ENCODE data around the gene STH. TPM values are rescaled to one million over a fixed set of nuclear protein-coding genes. Genes with fewer than 3 reads are reported as not detected.
A peak's percentile ranks its signal among the peaks of the same experiment; 100 is the strongest.

The STH gene
- total RNA-seq, 3 donors from 2014 or later, result not detected

DNA sequence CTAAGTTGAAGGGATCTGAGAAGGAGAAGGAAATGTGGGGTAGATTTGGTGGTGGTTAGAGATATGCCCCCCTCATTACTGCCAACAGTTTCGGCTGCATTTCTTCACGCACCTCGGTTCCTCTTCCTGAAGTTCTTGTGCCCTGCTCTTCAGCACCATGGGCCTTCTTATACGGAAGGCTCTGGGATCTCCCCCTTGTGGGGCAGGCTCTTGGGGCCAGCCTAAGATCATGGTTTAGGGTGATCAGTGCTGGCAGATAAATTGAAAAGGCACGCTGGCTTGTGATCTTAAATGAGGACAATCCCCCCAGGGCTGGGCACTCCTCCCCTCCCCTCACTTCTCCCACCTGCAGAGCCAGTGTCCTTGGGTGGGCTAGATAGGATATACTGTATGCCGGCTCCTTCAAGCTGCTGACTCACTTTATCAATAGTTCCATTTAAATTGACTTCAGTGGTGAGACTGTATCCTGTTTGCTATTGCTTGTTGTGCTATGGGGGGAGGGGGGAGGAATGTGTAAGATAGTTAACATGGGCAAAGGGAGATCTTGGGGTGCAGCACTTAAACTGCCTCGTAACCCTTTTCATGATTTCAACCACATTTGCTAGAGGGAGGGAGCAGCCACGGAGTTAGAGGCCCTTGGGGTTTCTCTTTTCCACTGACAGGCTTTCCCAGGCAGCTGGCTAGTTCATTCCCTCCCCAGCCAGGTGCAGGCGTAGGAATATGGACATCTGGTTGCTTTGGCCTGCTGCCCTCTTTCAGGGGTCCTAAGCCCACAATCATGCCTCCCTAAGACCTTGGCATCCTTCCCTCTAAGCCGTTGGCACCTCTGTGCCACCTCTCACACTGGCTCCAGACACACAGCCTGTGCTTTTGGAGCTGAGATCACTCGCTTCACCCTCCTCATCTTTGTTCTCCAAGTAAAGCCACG lies 28.3 kb downstream of the STH start:
- intact Hi-C loops (cut with DNase I, micrococcal nuclease), result no loop called here
- ATAC-seq (no peak), DNase-seq (no peak)
- H3K36me3 ChIP-seq (ENCODE audit: low read depth), result no peaks in the 10 kb centered on the region
- no peaks in the 10 kb centered on the region for H3K4me1 ChIP-seq (ENCODE audit: low read depth)
- H3K9me3 ChIP-seq, result no peaks in the 10 kb centered on the region
- TF ChIP-seq, protein P1, sequence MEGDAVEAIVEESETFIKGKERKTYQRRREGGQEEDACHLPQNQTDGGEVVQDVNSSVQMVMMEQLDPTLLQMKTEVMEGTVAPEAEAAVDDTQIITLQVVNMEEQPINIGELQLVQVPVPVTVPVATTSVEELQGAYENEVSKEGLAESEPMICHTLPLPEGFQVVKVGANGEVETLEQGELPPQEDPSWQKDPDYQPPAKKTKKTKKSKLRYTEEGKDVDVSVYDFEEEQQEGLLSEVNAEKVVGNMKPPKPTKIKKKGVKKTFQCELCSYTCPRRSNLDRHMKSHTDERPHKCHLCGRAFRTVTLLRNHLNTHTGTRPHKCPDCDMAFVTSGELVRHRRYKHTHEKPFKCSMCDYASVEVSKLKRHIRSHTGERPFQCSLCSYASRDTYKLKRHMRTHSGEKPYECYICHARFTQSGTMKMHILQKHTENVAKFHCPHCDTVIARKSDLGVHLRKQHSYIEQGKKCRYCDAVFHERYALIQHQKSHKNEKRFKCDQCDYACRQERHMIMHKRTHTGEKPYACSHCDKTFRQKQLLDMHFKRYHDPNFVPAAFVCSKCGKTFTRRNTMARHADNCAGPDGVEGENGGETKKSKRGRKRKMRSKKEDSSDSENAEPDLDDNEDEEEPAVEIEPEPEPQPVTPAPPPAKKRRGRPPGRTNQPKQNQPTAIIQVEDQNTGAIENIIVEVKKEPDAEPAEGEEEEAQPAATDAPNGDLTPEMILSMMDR (IDR thresholded peaks at IDR 0.05), result no peak
- H3K4me3 ChIP-seq, result no peak overlapping the region

DNA sequence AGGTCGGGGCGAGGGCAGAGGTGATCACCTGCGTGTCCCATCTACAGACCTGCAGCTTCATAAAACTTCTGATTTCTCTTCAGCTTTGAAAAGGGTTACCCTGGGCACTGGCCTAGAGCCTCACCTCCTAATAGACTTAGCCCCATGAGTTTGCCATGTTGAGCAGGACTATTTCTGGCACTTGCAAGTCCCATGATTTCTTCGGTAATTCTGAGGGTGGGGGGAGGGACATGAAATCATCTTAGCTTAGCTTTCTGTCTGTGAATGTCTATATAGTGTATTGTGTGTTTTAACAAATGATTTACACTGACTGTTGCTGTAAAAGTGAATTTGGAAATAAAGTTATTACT lies 28.9 kb downstream of the STH start:
- ATAC-seq, result no peak
- H3K4me1 ChIP-seq (ENCODE audit: low read depth), result no peaks in the 10 kb centered on the region
- H3K36me3 ChIP-seq (ENCODE audit: low read depth), result peaks cover 5% of the 10 kb centered on the region
- intact Hi-C loops (cut with DNase I, micrococcal nuclease), result no loop called here
- H3K9me3 ChIP-seq, result no peaks in the 10 kb centered on the region
- DNase-seq, result no peak
- TF ChIP-seq, protein P1 (IDR thresholded peaks at IDR 0.05), result no peak
- H3K4me3 ChIP-seq, result no peak overlapping the region

DNA sequence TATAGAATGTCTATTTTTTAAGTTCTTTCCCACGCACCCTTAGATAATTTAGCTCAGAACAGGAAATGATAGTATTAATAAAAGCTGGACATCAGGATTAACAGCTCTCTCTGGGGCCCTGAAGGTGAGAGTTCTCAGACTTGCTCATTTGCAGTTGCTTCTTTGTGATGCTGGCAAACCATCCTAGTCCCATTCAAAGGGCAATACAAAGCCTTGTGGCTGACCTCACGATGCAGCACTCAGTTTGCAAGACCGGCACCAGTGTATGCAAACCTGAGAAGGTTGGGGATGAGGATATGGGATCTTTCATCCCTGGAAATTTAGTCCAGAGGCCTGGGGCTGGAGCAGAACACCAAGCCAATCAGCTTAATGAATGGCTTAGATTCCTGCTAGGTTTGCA lies 29.3 kb downstream of the STH start:
- no peaks in the 10 kb centered on the region for H3K9me3 ChIP-seq
- no peak overlapping the region for H3K4me3 ChIP-seq
- ATAC-seq, result no peak
- TF ChIP-seq, protein P1 (IDR thresholded peaks at IDR 0.05), result no peak
- H3K36me3 ChIP-seq (ENCODE audit: low read depth), result peaks cover 9% of the 10 kb centered on the region
- intact Hi-C loops (cut with DNase I, micrococcal nuclease), result no loop called here
- DNase-seq, result no peak
- H3K4me1 ChIP-seq (ENCODE audit: low read depth), result no peaks in the 10 kb centered on the region

DNA sequence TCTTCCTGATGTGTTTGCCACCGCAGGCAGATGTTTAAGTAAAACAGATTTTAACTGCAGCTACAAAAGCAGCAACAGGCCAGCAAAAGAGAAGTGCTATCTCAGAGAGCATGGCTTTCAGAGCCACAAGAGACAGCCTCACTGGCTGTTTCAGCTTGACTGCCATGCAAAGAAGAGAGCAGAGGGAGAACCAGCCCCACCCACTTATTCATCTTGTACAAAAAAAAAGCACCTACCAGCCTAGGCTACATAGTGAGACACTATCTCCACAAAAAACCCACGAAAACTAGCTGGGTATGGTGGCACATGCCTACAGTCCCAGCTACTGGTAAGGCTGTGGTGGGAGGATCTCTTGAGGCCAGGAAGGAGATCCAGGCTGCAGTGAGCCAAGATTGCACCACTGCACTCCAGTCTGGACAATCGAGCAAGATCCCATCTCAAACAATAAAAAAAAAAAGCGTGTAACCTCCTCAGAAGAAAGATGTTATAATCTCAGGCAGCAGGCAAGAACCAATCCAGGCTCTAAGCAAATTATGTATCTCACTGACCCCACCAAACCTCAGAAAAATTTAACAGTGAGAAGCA lies 30.0 kb downstream of the STH start:
- DNase-seq, result no peak
- H3K4me1 ChIP-seq (ENCODE audit: low read depth), result no peaks in the 10 kb centered on the region
- ATAC-seq, result peak; percentile 12
- TF ChIP-seq, protein P1 (IDR thresholded peaks at IDR 0.05), result no peak
- no peaks in the 10 kb centered on the region for H3K9me3 ChIP-seq
- no peak overlapping the region for H3K4me3 ChIP-seq
- H3K36me3 ChIP-seq (ENCODE audit: low read depth), result peaks cover 10% of the 10 kb centered on the region
- intact Hi-C loops (cut with DNase I, micrococcal nuclease), result no loop called here

DNA sequence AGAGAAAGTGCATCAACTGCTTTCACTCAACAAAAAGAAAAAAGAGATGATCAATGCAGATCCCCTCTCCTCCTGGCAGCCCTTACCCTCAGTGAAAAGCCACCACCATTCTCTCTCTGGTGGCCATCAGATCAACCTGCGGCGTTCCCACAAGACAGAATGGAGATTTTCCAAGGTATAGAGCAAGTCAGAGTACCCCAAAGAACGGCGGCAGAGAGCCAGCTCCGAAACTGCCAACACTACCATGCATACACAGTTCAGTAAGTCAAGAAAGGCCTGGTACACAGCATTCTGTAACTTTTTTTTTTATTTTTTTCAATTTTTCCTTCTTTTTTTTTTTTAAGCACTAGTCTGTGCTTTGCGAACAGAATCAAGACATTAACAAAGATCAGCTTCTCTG lies 30.6 kb downstream of the STH start:
- no peak for ATAC-seq
- intact Hi-C loops (cut with DNase I, micrococcal nuclease), result no loop called here
- Histone ChIP-seq H3K4me3 (no peak overlapping the region), H3K4me1 (ENCODE audit: low read depth) (no peaks in the 10 kb centered on the region), H3K36me3 (ENCODE audit: low read depth) (peaks cover 10% of the 10 kb centered on the region), H3K9me3 (no peaks in the 10 kb centered on the region)
- TF ChIP-seq, protein P1 (IDR thresholded peaks at IDR 0.05), result no peak
- DNase-seq, result no peak

Data from mucosa of descending colon (tissue), 3 donors.